GM18873 (cell line): ENCODE results near the gene ADAM12.
"Not testable (repeated sequence)": the region's sequence is repeated elsewhere in the genome, so short reads cannot be mapped to it uniquely, and the experiment has no call there.

Experiments used
- ATAC-seq: cut with Tn5 transposase; IDR thresholded peaks from one replicate; pipeline ENCODE4 v1.9.1; 2021; ENCODE audit warnings: mild to moderate bottlenecking, moderate library complexity, moderate number of reproducible peaks; ENCODE audit not compliant: unreplicated experiment, low FRiP score

The ADAM12 gene

DNA sequence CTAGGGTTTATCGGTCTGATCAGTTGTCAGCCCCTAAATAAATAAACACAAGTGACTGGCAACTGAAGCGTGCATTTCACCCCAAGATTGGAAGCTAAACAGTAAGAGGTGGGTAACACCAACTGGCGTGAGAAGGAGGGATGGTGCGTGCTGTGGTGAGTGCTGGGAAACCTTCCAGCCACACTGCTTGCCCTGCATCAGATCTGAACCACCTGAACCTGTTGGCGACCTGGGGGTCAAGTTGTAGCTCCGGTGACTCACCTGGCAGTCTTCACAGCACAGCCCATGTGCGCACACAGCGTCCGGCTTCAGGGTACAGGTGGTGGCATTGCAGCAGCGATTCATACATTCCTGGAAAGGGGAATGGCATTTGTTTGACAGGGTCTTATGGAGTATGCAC, 321.8 kb downstream of the ADAM12 start:
- no peak for ATAC-seq

DNA sequence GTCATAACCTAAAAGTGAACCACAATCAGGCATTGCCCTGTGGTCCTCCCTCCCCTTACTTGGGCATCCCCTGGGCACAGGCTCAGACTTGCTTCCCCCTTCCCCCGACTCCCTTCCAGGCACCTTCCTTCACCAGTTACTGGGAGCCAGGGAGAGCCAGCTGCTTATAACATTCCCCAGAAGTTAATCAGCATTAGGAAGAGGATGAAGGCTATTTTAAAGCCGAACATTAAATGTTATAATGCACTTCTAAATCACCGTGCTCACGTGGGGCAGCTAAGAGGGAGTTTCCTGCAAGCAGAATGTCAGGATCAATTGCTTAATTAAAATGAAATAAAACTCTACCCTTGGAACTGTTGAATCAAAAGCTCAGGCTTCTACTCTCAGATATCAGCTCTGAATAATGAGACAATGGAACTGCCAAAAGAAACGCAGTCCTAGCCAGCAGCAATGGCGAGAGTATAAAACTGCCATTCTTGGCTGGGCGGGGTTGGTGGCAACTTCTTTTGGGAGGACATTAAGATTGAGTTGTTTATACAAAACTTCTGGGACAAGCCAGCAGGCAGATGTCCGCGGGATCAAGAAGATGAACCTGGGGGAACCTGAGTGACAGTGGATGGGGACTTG, 322.4 kb downstream of the ADAM12 start:
- no peak for ATAC-seq

DNA sequence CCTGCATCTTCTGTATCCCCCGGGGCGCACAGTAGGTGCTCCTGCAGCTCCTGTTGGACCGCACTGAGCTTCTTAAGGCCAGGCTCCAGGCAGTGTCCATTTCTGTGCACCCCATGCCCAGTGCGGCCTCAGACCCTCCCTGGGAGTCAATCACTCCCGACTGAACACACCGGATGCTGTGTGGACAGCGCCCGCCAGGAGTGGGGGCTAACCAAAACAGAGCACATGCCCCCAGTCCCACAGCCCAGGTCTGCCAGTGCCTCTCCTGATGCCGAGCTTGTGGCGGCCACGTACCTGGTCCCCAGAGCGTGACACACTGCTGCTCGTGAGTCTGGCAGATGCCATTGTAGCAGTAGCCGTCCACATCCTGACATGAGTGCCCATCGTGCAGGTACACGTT, 323.8 kb downstream of the ADAM12 start:
- no peak for ATAC-seq

DNA sequence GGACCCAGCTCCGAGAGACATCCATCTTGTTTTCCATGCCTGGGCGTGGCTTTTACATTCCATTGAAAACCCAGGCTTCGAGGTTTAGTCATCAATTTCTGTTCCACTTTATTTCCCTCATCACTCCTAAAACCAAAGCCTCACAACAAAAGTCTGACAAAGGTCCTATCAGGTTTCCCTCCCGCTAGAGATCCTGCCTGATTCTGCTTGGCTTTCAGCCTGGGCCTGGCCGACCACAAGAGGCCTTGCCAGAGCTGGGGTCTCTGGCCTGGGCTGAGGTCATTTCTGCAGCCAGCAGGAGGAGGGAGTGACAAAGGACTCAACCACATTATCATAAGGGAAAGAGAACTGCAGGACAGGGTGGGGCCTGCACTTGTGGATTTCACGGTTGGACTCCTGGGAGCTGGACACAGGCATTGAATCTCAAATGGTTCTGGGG, 324.9 kb downstream of the ADAM12 start:
- ATAC-seq, result no peak

DNA sequence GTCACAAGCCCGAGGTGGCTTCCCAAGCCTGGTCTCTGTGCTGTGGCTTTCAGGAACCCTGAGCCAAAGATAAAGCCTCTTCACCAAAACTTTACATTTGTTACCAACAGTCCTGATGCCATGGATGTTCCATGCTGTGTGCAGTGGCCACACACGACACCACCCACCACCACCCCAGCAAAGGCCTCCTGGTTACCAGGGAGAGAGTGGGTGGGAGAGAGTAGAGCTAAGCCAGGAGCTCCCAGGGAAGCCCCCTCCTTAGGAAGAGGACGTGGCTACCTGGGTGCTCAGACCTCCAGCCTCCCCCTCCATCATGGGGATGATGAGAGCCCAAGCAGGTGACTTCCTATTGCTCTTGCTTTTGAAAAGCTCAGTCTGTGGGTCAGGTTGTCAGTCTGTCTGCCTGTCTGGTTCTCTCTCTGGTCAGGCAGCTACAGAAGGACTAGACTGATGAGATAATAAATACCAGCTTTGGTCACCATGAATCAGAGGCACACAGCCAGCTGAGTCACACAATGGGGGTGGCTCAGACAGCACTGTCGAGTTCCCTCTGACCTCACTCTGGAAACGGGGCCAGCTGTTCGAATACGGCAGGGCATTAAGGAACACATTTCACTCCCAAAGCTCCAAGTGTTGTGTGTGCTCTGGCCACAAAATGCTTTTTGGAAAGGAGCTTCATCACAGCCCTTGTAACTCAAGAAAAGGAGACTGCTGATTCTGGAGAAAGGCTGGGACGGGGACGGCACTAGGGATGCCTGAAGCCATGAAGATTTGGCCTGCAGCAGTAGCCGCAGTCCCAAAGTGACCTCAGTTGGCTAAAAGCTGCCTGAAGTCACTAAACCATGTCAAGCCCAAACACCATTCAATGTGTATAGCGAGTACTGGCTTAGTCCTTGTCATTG, 325.9 kb downstream of the ADAM12 start:
- ATAC-seq, result no peak

DNA sequence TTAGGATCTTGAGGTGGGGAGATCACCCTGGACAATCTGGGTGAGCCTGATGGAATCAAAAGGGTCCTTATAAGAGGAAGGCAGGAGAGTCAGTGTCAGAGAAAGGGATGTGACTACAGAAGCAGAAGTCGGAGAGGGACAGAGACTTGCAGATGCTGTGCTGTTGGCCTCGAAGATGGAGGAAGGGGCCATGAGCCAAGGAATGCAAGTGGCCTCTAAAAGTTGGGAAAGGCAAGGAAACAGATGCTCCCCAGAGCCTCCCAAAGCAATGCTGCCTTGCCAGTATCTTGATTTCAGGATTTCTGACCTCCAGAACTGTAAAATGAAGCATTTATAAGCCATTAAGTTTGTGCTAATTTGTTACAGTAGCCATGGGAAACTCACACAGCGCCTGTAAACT, 326.8 kb downstream of the ADAM12 start:
- no peak for ATAC-seq

DNA sequence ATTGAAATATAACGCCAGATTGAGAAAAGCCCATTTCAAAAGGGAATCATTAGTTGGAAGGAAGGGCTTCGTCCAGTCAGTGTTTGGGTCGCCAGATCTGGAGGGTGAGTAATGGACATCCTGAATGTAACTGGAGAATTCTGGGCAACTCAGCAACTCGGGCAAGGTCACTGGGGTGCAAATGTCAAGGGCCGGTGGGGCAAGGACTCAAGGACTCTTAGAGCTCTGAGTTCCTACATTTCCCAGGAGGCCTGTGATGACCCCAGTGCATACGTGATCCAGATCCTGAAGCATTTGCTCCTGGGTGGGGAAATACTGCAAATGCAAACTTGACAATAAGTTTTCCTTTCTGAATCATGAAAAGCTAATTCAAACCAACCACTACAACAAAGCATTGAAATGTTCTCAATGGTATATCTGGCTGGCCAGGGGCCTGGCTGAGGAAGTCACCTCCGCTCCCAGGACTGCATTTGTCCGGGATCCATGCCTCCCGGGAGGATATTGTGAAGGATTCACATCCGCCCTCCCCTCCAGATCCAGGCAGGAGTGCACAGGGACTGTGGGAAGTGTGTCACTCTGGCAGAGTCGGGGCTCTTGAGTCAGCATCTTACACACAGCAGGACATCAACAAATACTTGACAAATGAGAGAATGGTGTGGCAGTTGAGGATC, 327.9 kb downstream of the ADAM12 start:
- ATAC-seq, result no peak

DNA sequence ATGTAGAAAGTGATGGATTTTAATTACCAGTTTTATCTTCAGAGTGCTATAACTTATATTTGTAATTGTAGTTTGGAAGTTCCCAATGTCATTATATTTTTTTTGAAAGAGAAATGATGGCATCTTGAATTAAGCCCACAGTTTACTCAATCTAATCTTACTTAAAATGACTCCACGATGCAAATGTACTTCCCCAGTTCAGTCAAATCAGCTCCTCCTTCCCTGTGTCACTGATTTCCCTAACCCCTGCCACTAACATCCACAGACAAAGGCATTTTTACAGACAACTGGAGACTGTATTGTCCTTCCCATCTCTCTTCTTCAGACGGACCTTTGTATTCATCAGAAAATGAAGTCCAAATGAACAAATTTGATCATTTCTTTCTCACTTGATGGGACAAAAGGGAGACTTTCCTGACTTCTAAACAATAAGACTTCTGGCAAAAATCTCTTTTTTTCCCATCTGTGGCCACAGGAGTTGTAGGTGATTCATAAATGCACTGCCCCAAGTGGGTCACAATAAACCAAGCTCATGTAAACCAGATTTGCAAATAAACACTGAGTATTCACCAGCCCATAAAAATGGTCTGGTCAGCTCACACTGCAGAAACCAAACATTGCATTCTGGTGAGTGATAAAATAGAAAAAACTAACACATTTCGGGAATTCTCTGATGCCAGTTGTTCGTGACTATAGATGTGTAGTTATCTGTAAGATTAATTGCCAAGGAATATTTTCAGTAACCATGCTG, 329.0 kb downstream of the ADAM12 start:
- ATAC-seq, result no peak

DNA sequence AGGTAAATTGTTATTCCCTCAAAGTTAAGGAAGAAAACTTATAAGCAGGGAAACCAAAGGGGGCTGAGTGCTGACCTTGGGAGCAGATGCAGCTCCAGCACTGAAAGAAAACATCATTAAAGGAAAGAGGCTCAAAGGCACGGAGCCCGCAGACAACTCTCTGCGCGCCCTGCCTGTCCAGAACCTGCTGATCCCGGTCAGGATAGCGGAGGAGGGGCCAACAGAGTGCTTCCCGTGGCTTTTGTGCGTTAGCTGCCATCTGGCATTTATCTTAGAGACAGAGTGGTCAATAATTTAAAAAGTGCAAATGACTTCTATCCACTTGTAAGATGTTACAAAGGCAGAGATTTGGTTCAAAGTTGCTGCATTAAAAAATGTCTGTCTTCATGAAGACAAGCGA, 329.8 kb downstream of the ADAM12 start:
- no peak for ATAC-seq

DNA sequence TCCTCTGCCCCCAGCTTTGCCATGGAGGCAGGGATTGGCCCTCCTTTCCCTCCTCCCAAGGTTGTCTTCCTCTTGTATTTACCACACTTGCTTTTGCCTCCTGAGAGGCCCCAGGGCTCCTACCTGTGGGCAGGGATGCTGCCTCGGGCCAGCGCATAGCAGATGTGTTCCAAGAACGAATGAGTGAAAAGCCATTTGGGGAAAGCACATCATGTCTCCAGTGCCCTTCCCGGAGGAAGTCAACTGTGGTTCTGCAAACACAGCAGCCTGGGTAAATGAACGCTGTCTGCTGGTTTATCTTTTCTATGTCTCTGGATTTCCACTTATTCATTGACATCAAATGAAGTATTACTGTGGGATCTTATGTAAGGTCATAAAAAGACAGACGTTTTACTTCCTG, 330.2 kb downstream of the ADAM12 start:
- no peak for ATAC-seq

DNA sequence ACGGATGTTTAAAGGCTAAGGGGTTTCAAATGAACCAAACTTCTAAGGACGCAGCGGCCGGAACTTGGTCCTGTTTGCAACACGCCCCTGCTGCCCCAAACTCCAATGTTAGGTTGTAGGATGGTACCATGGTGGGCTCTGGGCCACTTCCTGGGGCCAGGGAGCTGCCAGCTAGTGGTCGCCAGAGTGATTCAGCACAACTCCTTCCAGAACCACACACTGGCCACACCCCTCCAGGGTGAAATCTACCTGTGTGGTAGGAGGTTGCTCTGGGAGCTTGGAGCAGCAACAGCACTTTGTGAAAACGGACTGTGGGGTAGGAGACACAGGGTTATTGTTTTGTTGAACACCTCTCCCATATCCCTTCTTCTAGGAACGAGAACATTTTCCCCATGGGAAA, 330.8 kb downstream of the ADAM12 start:
- ATAC-seq, result no peak

DNA sequence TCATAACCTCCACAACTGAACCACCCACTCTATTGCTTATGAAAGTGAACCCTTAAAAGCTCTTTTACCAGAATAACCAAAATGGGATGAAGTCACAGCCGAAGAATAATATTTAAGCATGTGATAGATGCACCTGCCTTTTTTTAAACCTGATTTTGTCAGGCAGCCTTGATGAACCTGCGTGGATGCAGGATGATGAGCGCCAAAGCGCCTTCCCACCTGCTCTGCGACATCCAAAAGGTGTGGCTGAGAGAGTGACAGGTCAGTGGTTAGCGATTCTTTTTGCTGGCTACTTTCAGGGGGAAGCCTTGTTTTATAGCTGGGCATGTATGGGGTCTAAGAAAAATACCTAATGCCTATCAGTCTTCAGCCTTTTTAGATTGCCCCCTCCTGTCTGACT, 334.1 kb downstream of the ADAM12 start:
- no peak for ATAC-seq

DNA sequence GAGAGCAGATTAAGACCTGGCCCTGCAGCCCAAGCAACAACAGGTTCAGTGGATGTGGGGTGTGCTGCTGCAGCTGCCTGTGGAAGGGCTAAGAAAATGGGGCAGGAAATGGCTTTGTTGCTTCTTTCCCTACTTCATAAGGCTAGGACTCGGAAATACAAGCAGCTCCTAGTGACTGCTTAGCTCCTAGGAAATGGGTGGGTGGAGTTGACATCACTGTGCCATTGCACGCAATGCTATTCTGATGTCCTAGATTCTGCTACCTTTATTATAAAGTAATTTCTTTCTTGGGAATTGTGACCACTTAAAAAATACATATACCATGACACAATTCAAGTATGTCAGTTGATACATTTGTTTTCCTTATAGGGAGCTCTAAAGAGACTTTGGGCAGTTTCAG, 336.1 kb downstream of the ADAM12 start:
- no peak for ATAC-seq

DNA sequence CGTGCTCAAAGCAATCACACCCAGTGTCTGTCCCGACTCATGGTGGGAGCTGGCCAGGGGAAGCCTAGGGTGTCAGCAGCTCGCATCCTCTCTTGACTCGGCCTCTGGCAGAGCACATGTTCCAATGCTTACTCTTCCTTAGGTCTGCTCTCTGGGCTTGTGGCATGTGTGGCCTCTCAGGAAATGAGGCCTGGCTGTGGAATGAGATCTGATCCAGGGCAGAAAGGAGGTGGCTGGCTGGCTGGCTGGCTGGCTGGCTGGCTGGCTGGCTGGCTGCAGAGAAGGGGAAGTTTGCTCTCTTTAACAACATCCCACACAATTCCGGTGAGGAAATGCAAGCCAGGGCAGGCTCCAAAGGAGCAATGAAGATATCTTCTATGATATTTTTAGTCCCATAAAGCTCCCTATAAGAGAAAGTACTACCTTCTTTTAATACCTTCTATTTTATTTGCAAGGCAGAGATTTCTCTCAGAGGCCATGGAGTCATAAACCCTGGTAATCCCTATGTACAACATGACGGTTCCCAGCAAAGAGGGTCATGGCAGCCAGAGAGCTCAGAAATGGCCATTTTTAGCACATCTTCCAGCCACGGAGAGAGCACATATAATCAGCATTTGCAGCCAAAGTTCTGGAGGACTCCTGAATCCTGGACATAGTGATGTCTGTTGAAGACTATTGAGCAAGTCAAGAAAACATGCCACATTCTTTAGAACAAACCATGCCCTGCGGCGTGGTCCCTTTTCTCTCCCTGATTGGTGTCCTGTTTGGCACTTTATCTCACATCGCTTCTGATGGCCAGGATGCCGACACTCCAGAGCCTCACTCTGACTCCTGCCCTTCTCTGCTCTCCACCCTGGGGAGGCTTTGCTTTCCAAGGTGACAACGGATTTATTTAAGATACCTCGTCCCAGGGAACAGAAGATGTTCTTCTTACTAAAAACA, 338.2 kb downstream of the ADAM12 start:
- ATAC-seq, result no peak

DNA sequence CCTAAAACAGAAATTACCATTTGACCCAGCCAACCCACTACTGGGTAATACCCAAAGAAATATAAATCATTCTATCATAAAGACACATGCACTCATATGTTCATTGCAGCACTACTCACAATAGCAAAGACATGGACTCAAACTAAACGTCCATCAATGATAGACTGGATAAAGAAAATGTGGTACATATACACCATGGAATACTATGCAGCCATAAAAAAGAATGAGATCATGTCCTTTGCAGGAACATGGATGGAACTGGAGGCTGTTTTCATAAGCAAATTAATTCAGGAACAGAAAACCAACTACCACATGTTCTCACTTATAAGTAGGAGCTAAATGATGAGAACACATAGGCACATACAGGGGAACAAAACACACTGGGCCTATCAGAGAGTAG, 340.5 kb downstream of the ADAM12 start:
- ATAC-seq, result not testable (repeated sequence)

DNA sequence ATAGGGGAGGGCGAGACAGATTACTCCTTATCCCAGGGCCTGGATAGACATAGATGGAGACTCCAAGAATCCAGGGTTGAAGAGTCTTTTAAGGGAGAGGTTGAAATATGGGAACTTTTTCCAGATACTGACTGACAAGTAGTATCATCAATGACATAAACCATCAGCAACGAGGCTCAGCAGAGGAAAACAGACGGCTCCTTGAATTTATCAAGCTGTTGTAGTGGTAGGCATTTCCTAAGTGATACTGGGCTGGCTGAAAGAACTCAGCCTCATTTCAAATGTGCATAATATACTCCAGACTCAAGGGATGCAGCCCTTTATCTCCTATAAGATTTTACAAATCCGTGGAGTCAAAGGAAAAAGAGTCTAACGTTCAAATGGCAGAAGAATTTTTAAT, 341.4 kb downstream of the ADAM12 start:
- ATAC-seq, result no peak

DNA sequence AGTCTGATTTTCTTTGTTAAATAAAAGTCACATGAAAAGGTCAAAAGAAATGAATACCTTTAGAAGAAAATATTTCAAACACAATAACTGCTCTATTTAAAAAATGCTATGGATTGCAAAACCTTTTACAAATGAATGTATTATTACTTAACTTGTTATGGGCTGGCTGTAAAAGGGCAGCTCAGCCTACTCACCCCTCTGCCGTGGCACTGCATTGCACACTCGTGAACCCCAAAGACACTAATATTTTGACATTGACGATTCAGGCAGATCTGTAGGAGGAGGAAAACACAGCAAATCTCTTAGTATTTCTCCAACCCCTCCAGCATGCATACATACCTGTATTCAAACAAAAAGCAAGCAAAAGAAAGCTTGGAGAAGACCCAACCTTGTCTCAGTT, 342.4 kb downstream of the ADAM12 start:
- no peak for ATAC-seq

DNA sequence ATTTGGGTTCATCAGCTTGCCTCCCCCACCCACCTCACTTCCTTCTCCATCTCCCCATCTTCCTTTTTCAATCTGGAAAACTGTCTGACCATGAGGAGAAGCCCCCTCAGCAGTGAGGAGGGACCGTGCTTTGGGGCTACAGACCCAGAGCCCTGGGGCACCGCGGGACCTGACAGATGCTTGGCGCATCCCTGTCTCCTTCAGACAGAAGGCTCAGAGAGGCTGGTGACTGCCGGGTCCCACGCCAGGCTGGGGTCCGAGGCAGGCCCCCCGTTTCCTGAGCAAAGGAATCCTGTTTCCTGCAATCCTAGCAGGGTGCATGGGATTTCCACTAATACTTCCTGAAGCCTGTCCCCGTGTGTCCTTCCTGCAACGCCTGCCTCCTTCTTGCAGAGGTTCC, 344.9 kb downstream of the ADAM12 start:
- ATAC-seq, result no peak

DNA sequence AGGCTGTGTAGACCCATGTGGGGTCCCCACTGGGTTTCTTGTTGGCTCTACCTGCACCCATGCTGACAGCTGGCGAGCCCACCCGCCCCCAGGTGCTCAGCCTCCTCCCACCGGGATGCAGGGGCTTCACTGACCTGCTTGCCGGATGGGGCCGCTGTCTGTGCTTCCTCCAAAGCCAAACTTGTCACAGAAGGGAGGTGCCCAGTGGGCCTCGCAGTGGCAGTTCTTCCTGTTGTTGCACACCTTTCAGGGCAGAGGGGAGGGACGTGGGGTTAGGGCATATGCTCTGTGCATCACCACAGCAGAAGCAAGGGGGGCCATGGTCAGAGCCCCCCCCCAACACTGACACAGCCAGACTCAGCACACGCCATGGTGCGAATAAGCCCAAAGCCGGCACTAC, 345.4 kb downstream of the ADAM12 start:
- no peak for ATAC-seq

DNA sequence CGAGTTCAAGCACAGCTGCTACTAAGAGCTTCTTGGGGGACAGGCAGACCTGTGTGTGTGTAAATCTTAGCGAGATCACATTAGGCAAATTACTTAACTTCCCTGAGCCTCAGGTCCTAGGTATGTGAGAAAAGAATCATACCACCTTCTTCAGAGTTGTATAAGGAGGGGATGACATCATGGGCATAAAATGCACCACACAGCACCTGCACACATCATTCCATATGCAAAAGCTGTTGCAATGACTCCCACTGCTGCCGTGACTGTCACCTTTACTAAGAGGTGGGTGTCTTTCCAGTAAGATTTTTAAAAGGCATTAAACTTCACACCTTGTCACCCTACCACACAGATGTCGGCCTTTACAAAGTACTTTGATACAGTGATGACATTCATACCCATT, 345.9 kb downstream of the ADAM12 start:
- ATAC-seq, result no peak
